GM12873 (cell line): ENCODE results near the gene PDXK.

Experiments
- CTCF ChIP-seq: IDR thresholded peaks from 2 replicates; pipeline ENCODE4 v1.5.1; 2012; ENCODE audit warnings: low read depth, mild to moderate bottlenecking, moderate library complexity, low read length, control low read depth; ENCODE audit not compliant: insufficient read depth; ENCODE audit errors: missing control alignments

PDXK gene

DNA sequence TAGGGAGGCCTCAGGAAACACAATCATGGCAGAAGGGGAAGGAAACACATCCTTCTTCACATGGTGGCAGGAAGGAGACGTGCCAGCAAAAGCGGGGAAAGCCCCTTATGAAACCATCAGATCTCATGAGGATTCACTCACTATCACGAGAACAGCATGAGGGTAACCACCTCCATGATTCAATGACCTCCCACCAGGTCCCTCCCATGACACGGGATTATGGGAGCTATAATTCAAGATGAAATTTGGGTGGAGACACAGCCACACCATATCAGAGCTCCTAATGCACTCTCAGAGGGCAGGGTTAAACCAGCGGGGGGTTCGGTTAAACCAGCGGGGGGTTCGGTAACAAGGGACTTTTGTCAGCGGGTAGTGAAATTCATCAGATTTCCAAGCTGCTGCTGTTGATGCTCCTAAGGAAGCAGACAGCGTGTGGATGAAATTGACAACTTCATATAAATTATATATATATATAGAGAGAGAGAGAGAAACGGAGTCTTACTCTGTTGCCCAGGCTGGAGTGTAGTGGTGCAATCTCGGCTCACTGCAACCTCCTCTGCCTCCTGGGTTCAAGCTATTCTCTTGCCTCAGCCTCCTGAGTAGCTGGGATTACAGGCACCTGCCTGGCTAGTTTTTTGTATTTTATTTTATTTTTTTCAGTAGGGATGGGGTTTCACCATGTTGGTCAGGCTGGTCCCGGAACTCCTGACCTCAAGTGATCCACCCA, 52.9 kb downstream of the PDXK start:
- TF ChIP-seq CTCF: no peak

DNA sequence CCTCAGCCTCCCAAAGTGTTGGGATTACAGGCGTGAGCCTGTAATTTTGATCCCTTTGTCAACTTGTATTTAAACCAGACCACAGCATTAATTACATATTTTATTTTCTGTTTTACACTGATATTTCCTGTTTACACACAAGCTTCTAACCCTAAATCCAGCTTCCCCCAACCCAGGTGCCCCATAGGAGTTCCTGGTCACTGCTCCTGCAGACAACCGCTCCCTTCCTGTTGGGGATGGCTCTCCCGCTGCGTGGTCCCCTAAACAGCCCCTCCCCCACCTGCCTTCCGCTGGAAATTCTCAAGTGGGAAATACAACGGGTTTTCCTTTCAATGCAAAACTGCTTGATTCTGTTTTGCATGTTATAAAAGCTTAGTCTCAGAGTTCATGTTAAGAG, 53.5 kb downstream of the PDXK start:
- no peak for TF ChIP-seq CTCF

DNA sequence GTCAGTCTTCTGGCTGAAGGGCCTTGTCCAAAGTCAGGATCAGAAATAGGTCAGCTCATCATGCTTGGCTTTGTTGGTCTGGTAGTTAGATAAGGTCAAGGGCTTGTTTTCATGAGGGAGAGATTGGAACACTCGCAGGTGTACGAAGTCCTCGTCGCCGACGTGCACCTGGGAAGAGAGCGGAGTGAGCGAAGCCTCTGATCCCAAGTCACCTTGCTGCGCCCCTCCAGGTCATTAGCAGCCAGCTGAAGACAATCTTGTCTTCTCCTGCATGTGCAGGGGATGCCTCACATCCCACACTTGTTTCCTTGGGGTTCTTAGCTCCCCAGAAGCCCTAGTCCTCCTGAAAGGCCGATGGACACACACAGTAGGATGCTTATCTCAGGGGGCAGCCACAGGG, 55.2 kb downstream of the PDXK start:
- TF ChIP-seq CTCF: no peak

GRCh38 chr21:43775190-43775589, 56.3 kb downstream of the PDXK start:
- TF ChIP-seq CTCF: no peak

GRCh38 chr21:43775795-43776430, 57.0 kb downstream of the PDXK start, which contains the start of gene CSTB:
Gene CSTB, minus strand, starts transcription at chr21:43776308. Its CDS starts 39 bp downstream, at chr21:43776269.
- TF ChIP-seq CTCF: no peak

DNA sequence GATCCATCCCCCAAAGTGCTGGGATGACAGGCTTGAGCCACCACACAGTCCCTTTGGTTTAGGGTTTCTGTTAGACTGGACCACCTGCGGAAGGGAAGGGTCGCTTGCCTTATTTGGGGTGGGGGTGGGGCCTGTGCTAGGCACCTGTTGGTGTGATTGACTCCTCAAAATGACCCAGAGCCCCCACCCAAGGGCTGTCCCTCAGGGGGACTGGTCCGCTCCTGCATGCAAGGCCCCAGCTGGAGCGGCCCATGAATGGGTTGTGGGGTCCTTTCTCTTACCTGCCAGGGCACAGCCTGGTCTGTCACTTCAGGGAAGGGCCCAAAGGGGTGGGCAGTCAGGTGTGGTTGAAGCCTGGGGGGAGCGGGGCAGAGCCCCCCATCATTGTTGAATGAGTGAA, 59.0 kb downstream of the PDXK start:
- no peak for TF ChIP-seq CTCF

DNA sequence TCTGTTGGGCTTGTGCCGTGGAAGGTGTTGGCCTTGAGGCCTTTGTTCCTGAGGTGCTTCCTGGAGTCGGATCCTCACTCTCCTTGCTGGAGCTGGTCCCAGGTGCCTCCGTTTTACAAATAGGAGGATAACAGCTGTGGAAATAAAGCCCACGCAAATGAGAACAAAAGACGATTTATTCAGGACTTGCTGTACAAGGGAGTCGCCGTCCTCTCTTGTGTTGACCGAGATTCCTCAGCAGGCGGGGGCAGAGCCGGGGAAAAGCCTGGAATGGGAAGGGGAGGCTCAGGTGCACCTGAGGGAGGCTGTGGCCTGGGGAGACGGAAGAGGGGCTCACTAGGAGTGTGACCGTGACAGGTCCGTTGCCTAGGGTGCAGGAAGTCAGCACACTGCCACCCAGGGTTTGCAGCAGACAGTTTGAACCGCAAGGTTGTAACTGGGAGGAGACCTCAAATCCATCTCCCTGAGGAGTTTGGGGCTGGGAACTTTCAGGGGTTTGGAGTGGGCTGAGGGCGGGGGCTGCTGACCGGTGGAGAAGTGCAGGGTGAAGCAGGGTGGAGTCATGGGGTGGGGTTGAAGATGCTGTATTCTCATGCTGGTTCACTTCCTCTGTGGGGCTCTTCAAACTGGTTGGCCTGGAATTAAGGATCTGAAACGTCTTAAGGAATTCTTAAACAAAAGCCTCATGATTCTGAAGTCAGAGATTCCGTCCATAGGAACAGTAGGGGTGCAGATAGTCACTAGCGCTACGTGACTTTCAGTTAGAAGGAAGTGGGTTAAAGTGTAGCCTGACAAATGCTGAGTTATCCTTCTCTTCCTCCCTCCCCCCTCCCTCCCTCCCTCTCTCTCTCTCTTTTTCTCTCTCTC, 59.8 kb downstream of the PDXK start:
- no peak for TF ChIP-seq CTCF
